ENCODE data around the gene AKAP8L. TPM values are rescaled to one million over a fixed set of nuclear protein-coding genes. Genes with fewer than 3 reads are reported as not detected.
"Not testable (repeated sequence)": the region's sequence is repeated elsewhere in the genome, so short reads cannot be mapped to it uniquely, and the experiment has no call there.

Gene AKAP8L
- total and polyA plus RNA-seq, 8 donors = 32.7 to 239 (median 52.6) TPM

GRCh38 chr19:15419413-15420025, 731 bp upstream of the AKAP8L start:
- peak in 1 of 4 donors; percentile 2 for ATAC-seq
- peak in 1 of 4 donors; percentile 3 for TF ChIP-seq CTCF (IDR thresholded peaks at IDR 0.05)
- Histone ChIP-seq H3K27ac (no peak overlapping the region), H3K4me3 (peak overlapping the region; percentile 4 to 98 (median 59)), H3K4me1 (peaks cover 13 to 22% (median 17%) of the 10 kb centered on the region in 3 donors), H3K36me3 (peaks cover 0 to 14% (median 7%) of the 10 kb centered on the region in 3 donors), H3K9me3 (no peaks in the 10 kb centered on the region), H3K27me3 (no peaks in the 10 kb centered on the region)
- intact Hi-C loops (cut with DNase I) = no loop called here
- no peak for FAIRE-seq
- WGBS, 2 donors = 12 to 14% methylated on average over 16 of the region's 16 CpGs
- no peak for DNase-seq

GRCh38 chr19:15418231-15418578, 583 bp downstream of the AKAP8L start:
- no peak for DNase-seq
- H3K4me1 ChIP-seq = peaks cover 25 to 26% (median 25%) of the 10 kb centered on the region in 3 donors
- TF ChIP-seq CTCF (IDR thresholded peaks at IDR 0.05) = no peak

GRCh38 chr19:15417699-15418098, 1.1 kb downstream of the AKAP8L start:
- H3K4me1 ChIP-seq = peaks cover 25 to 31% (median 30%) of the 10 kb centered on the region in 3 donors
- H3K36me3 ChIP-seq = no peaks in the 10 kb centered on the region
- no peaks in the 10 kb centered on the region for H3K9me3 ChIP-seq
- ATAC-seq = no peak
- intact Hi-C loops (cut with DNase I) = no loop called here
- no peaks in the 10 kb centered on the region for H3K27me3 ChIP-seq
- no peak for FAIRE-seq
- no peak for TF ChIP-seq CTCF (IDR thresholded peaks at IDR 0.05)
- peak overlapping the region; percentile 70 to 98 (median 92) for H3K4me3 ChIP-seq
- 2% methylated on average over 9 of the region's 9 CpGs for WGBS, 2 donors
- DNase-seq = peak in 1 of 6 donors; percentile 49
- H3K27ac ChIP-seq = peak overlapping the region; percentile 78 to 83 (median 82)

More at GRCh38 chr19:15418231-15418578, 583 bp downstream of the AKAP8L start:
- Histone ChIP-seq H3K27me3 (no peaks in the 10 kb centered on the region), H3K4me3 (peak overlapping the region; percentile 70 to 98 (median 92)), H3K27ac (peak overlapping the region; percentile 78 to 83 (median 82)), H3K9me3 (no peaks in the 10 kb centered on the region), H3K36me3 (peaks cover 0 to 5% (median 4%) of the 10 kb centered on the region in 3 donors)
- FAIRE-seq (no peak), ATAC-seq (peak in 3 of 4 donors; percentile 6 to 10 (median 7))
- 0 to 1% methylated on average over 16 of the region's 16 CpGs for WGBS, 2 donors
- intact Hi-C loops (cut with DNase I) = no loop called here

- no peak for FAIRE-seq
- 44% methylated on average over 4 of the region's 4 CpGs for WGBS, 2 donors
- Histone ChIP-seq H3K27ac (peak overlapping the region in 2 of 4 donors; percentile 9 to 18), H3K4me3 (peak overlapping the region in 1 of 4 donors; percentile 9), H3K9me3 (no peaks in the 10 kb centered on the region), H3K27me3 (no peaks in the 10 kb centered on the region), H3K36me3 (peaks cover 0 to 7% (median 3%) of the 10 kb centered on the region in 3 donors), H3K4me1 (peaks cover 31 to 49% (median 42%) of the 10 kb centered on the region in 3 donors)
- intact Hi-C loops (cut with DNase I) = no loop called here
- no peak for ATAC-seq
- no peak for TF ChIP-seq CTCF (IDR thresholded peaks at IDR 0.05)
- DNase-seq = no peak
Observed at GRCh38 chr19:15412832-15413231, 6.0 kb downstream of the AKAP8L start.

GRCh38 chr19:15411351-15411750, 7.4 kb downstream of the AKAP8L start:
- FAIRE-seq; H3K4me3 ChIP-seq; DNase-seq; intact Hi-C loops (cut with DNase I); ATAC-seq; H3K27me3 ChIP-seq; H3K27ac ChIP-seq; H3K9me3 ChIP-seq; H3K36me3 ChIP-seq: not testable (repeated sequence)
- H3K4me1 ChIP-seq = peaks cover 29 to 47% (median 42%) of the 10 kb centered on the region in 3 donors
- 63 to 74% methylated on average over 2 of the region's 2 CpGs for WGBS, 2 donors
